K562 (cell line): ENCODE data around the gene PNMA3. TPM values are rescaled to one million over a fixed set of nuclear protein-coding genes. Genes with fewer than 3 reads are reported as not detected.
A peak's percentile ranks its signal among the peaks of the same experiment; 100 is the strongest.
"Not testable (repeated sequence)": the region's sequence is repeated elsewhere in the genome, so short reads cannot be mapped to it uniquely, and the experiment has no call there.

Experiments
- ATAC-seq: fragments of 200-7000 bp; cut with Tn5 transposase; 3 replicates; pipeline ENCODE4 v1.9.1; 2020; ENCODE audit warnings: moderate library complexity
- BruUV-seq: library from RNA; stranded (reverse); fragments of 400-500 nt; replicated peaks from 2 replicates; lab custom pipeline; 2021; lab: Mats Ljungman, UMichigan
- CTCF ChIA-PET: fragments of 300-600 bp; formaldehyde crosslinking; extraction: SDS; loops from one replicate; lab custom pipeline; 2021; ENCODE audit warnings: low intra/inter-chr PET ratio; lab: Yijun Ruan, JAX
- POLR2A ChIA-PET: fragments of 300-600, 350-650 bp; sonication (Branson Sonifier 250); formaldehyde crosslinking; extraction: SDS; loops from one replicate; lab custom pipeline; 2021; ENCODE audit warnings: antibody characterized with exemption, inconsistent platforms; lab: Yijun Ruan, JAX
- DNase-seq, 4 experiments: peaks; one replicate each; pipeline versions ENCODE4 v3.0.0 to v3.0.0-alpha.2; 2011 to 2018; ENCODE audit warnings: low spot score in 3 of 4, mixed read lengths in 3 of 4; ENCODE audit errors: extremely low read depth in 1 of 4
- FAIRE-seq: peaks from 2 replicates; lab custom pipeline; 2011; peaks lifted over from hg19 to GRCh38; lab: Jason Lieb, UNC
- H2AFZ ChIP-seq: 2 replicates; pipeline ENCODE4 v1.6.0; 2011; ENCODE audit warnings: low read depth, low read length, control low read depth, inconsistent platforms
- H3K27ac ChIP-seq: fragments of 200-600 bp; 3 replicates; pipeline ENCODE4 v1.8.0; 2011; ENCODE audit warnings: low read depth, mild to moderate bottlenecking, control low read depth, inconsistent platforms, low read length, moderate library complexity, mixed read lengths; ENCODE audit errors: extremely low read depth
- H3K27me3 ChIP-seq, 2 experiments: fragments of 300-600 bp in 1 of 2; 2 replicates in 1 of 2; 3 replicates in 1 of 2; pipeline versions ENCODE4 v1.6.0 to v1.8.0; 2011; ENCODE audit warnings: inconsistent platforms in 2 of 2, low read length in 2 of 2, mild to moderate bottlenecking in 1 of 2, mixed read lengths in 1 of 2, moderate library complexity in 1 of 2; ENCODE audit not compliant: control insufficient read depth in 2 of 2, insufficient read depth in 2 of 2
- H3K36me3 ChIP-seq: fragments of 300-600 bp; 3 replicates; pipeline ENCODE4 v1.8.0; 2011; ENCODE audit warnings: mild to moderate bottlenecking, low read length, inconsistent platforms; ENCODE audit not compliant: control insufficient read depth, insufficient read depth
- H3K4me1 ChIP-seq, 2 experiments: fragments of 200-600 bp in 1 of 2; replicated peaks in 1 of 2; 2 replicates in 1 of 2; 3 replicates in 1 of 2; pipeline versions ENCODE4 v1.5.1 to v1.8.0; 2011; ENCODE audit warnings: inconsistent platforms in 2 of 2, low read length in 2 of 2, mild to moderate bottlenecking in 1 of 2, mixed read lengths in 1 of 2, moderate library complexity in 1 of 2; ENCODE audit not compliant: control insufficient read depth in 2 of 2, insufficient read depth in 2 of 2
- H3K4me2 ChIP-seq: 2 replicates; pipeline ENCODE4 v1.6.1; 2011; ENCODE audit warnings: low read length, control low read depth, inconsistent platforms, mixed read lengths; ENCODE audit not compliant: insufficient read depth
- H3K4me3 ChIP-seq: fragments of 200-600 bp; sonication (generic), shearing (Covaris generic); 2 replicates; pipeline ENCODE4 v1.5.1; 2016; ENCODE audit warnings: control low read depth, inconsistent platforms
- H3K79me2 ChIP-seq: fragments of 200-600 bp; 3 replicates; pipeline ENCODE4 v1.8.0; 2011; ENCODE audit warnings: low read length, inconsistent platforms; ENCODE audit not compliant: control insufficient read depth, insufficient read depth
- H3K9ac ChIP-seq, 2 experiments: 2 replicates each; pipeline versions ENCODE4 v1.6.0 to v1.6.1; 2011; ENCODE audit warnings: low read depth in 2 of 2, low read length in 2 of 2, control low read depth in 1 of 2, inconsistent platforms in 1 of 2, mild to moderate bottlenecking in 1 of 2, mixed read lengths in 1 of 2; ENCODE audit not compliant: insufficient read depth in 1 of 2
- H3K9me1 ChIP-seq: one replicate; pipeline ENCODE4 v1.6.0; 2011; ENCODE audit warnings: inconsistent platforms, mild to moderate bottlenecking, low read length, moderate library complexity; ENCODE audit not compliant: control insufficient read depth, insufficient read depth
- H3K9me3 ChIP-seq: replicated peaks from 2 replicates; pipeline ENCODE4 v1.5.1; 2011; ENCODE audit warnings: low read depth, low read length, inconsistent platforms; ENCODE audit not compliant: control insufficient read depth, insufficient read depth
- H4K20me1 ChIP-seq: replicated peaks from 2 replicates; pipeline ENCODE4 v1.6.1; 2011; ENCODE audit warnings: low read length, inconsistent platforms, mixed read lengths; ENCODE audit not compliant: control insufficient read depth, insufficient read depth
- WGBS: fragments of 100-300 bp; shearing (Covaris generic); methylation state at CpG from one replicate; pipeline ENCODE4 v1.1.6; 2016; ENCODE audit warnings: low coverage, mixed read lengths; ENCODE audit not compliant: insufficient coverage; ENCODE audit errors: missing lambda C conversion rate; 5-methylcytosine and 5-hydroxymethylcytosine counted together
- in situ Hi-C: fragments of 300-500 bp; cut with MboI; formaldehyde crosslinking; loops from 4 replicates; pipeline ENCODE4 v1.15.0; 2018; ENCODE audit warnings: inconsistent platforms, mixed read lengths
- intact Hi-C: fragments of 100-400 bp; cut with micrococcal nuclease; formaldehyde crosslinking; loops from 2 replicates; pipeline ENCODE4 v1.14.2; 2022
- polyA plus RNA-seq, 8 experiments: library from polyadenylated mRNA; depleted of rRNA in 4 of 8; stranded (reverse) in 5 of 8; unstranded in 3 of 8; fragments of >200 nt; fragmentation: Nextera tagmentation in 2 of 8; fragmentation: Illumina TruSeq in 1 of 8; extraction: Ambion mirVana in 2 of 8; extraction: Trizol in 1 of 8; gene quantifications; 2 replicates each; pipeline versions ENCODE4 v1.2.1 to v1.2.3, GENCODE V29; 2011 to 2014; ENCODE audit warnings: inconsistent platforms in 1 of 8, missing spikeins in 1 of 8
- total RNA-seq, 7 experiments: library from RNA; depleted of rRNA in 6 of 7; stranded (reverse); fragments of >200 nt in 6 of 7; fragmentation: Illumina TruSeq in 2 of 7; extraction: Trizol in 2 of 7; gene quantifications; 2 replicates each; pipeline versions ENCODE4 v1.2.1 to v1.2.3, GENCODE V29; 2011 to 2021; ENCODE audit warnings: low replicate concordance in 1 of 7

Gene PNMA3
- total and polyA plus RNA-seq, 9 of the 15 experiments (the other 6 are each of a cell fraction or from before 2014, with no cell fraction given), result 0.01 to 1.5 (median 0.95) TPM; not detected in 1

GRCh38 chrX:153071909-153072583, 15.8 kb downstream of the PNMA3 start, which contains the start of gene PNMA6A:
PNMA6A (plus strand) TSS chrX:153072454; CDS start chrX:153073063, 609 bp downstream.
- intact Hi-C loops, CTCF ChIA-PET, H2AFZ ChIP-seq, H3K9me3 ChIP-seq, H3K36me3 ChIP-seq, FAIRE-seq, DNase-seq, H3K4me2 ChIP-seq, H3K27ac ChIP-seq, in situ Hi-C loops, H3K4me3 ChIP-seq, H4K20me1 ChIP-seq, H3K9ac ChIP-seq, H3K9me1 ChIP-seq, BruUV-seq, H3K79me2 ChIP-seq, POLR2A ChIA-PET, H3K27me3 ChIP-seq: not testable (repeated sequence)
- peak; percentile 94 for ATAC-seq
- WGBS, result no CpG with 5 or more reads among the region's 76 CpGs
- peaks cover 0 to 12% of the 10 kb centered on the region in 2 experiments; a peak in 2 of 5 replicates for H3K4me1 ChIP-seq

GRCh38 chrX:153073331-153073730, 17.1 kb downstream of the PNMA3 start:
- H3K9me3 ChIP-seq, BruUV-seq, POLR2A ChIA-PET, H3K4me2 ChIP-seq, H3K36me3 ChIP-seq, in situ Hi-C loops, DNase-seq, CTCF ChIA-PET, H3K79me2 ChIP-seq, H3K27ac ChIP-seq, H3K4me3 ChIP-seq, intact Hi-C loops, ATAC-seq, H2AFZ ChIP-seq, H3K27me3 ChIP-seq, FAIRE-seq, H4K20me1 ChIP-seq, H3K9ac ChIP-seq, H3K9me1 ChIP-seq: not testable (repeated sequence)
- WGBS, result no CpG with 5 or more reads among the region's 29 CpGs
- peaks cover 0 to 12% of the 10 kb centered on the region in 2 experiments; a peak in 2 of 5 replicates for H3K4me1 ChIP-seq
